Testis (tissue), 2 donors: ENCODE results near the gene OSBPL5.

Experiments
- POLR2A ChIP-seq: fragments of 450-650 bp; IDR thresholded peaks from one replicate; pipeline ENCODE4 v1.6.1; 2017; ENCODE audit warnings: antibody characterized with exemption, mild to moderate bottlenecking, moderate library complexity
- TF ChIP-seq, protein P1 (sequence below), 3 experiments: fragments of 450-650 bp in 2 of 3; fragments of 200-600 bp in 1 of 3; sonication (generic) in 1 of 3; IDR thresholded peaks; one replicate each; pipeline ENCODE4 v1.5.1; 2016 to 2019; ENCODE audit warnings: antibody characterized with exemption in 3 of 3, mild to moderate bottlenecking in 2 of 3, moderate library complexity in 1 of 3

DNA sequence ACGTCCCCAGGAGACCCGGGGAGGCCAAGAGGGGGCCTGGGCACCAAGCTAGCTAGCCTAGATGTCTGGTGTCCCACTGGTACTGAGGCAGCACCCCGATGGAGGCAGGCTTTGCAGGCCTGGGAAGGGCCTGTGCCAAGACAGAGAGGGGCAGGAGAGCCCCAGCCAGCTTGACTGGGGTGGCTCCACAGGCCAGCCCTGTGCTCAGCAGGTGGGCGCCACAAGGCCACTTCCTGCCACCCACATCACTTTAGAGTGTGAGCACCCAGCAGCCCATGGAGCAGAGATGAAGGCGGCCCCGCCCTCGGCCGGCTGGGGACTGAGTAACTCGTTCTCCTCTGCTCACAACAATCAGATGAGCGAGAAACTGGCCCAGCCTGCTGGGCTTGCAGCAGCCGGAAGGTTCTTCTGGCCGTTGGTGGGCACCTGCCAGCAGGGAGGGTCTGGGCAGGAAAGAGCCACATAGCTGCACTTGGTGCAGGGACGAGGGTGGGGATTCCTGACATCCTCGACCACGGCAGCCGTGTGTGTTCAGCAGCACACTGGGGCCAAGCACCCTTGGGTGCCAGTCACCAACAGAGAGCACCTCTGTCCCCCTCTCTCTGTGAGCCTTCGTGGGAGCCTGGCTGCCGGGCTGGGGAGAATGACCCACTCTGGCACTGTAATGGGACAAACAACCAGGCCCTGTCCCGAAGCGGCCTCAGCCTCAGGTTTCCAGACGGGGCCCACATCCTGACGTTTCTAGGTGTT, 7.6 kb downstream of the OSBPL5 start:
- TF ChIP-seq, protein P1, sequence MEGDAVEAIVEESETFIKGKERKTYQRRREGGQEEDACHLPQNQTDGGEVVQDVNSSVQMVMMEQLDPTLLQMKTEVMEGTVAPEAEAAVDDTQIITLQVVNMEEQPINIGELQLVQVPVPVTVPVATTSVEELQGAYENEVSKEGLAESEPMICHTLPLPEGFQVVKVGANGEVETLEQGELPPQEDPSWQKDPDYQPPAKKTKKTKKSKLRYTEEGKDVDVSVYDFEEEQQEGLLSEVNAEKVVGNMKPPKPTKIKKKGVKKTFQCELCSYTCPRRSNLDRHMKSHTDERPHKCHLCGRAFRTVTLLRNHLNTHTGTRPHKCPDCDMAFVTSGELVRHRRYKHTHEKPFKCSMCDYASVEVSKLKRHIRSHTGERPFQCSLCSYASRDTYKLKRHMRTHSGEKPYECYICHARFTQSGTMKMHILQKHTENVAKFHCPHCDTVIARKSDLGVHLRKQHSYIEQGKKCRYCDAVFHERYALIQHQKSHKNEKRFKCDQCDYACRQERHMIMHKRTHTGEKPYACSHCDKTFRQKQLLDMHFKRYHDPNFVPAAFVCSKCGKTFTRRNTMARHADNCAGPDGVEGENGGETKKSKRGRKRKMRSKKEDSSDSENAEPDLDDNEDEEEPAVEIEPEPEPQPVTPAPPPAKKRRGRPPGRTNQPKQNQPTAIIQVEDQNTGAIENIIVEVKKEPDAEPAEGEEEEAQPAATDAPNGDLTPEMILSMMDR (IDR thresholded peaks at IDR 0.05): no peak
- TF ChIP-seq POLR2A: no peak
